Omental fat pad (tissue), 4 donors: ENCODE data around the gene CLMP. TPM values are rescaled to one million over a fixed set of nuclear protein-coding genes. Genes with fewer than 3 reads are reported as not detected.
A peak's percentile ranks its signal among the peaks of the same experiment; 100 is the strongest.

Source experiments
- ATAC-seq: fragments of 150-250 bp; one replicate; pipeline ENCODE4 v1.9.1; 2016; ENCODE audit warnings: mild to moderate bottlenecking, moderate library complexity; ENCODE audit not compliant: low FRiP score
- DNase-seq: peaks from one replicate; pipeline ENCODE4 v3.0.0-alpha.2; 2019; ENCODE audit warnings: low spot score
- CTCF ChIP-seq, 3 donors: fragments of 450-650 bp; IDR thresholded peaks; one replicate each; pipeline ENCODE4 v1.5.1; 2016 to 2017; ENCODE audit warnings: antibody characterized with exemption in 3 of 3, mild to moderate bottlenecking in 3 of 3, moderate library complexity in 2 of 3
- total RNA-seq, 4 donors: library from RNA; depleted of rRNA; stranded (reverse); fragments of >200 nt; gene quantifications; one replicate each; pipeline ENCODE4 v1.1.0, GENCODE V29; 2016

CLMP gene
- total RNA-seq, 4 donors from 2014 or later = 89.7 to 182 (median 157) TPM

DNA sequence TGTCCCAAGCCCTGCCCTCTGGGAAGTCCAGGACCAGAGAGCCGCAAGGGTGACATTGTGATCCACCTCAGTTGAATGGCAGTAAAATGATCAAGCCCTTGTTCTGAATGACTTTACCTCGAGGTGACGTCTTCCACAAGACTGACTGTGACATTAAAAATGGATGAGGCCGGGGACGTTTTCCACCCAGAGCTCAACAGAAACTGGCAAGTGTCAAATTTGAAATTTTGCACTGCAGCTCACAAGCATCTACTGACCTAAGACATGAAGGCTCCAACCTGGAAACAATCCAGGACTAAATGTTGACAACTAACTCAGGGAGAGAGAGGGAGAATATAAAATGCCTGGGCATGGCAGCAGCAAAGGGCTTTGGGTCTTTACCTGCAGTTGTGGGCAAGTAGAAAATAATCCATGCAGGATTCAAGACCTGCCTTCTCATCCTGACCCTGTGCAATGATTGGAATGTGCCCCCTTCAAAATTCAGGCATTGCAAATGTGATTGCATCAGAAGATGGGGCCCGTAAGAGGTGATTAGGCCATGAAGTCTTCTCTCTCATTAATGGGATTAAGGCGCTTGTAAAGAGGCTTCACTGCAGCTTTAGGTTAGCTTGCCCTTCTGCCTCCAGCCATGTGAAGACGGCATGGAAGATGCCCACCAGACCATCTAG lies 33.6 kb upstream of the CLMP start:
- no peak for TF ChIP-seq CTCF (IDR thresholded peaks at IDR 0.05)
- DNase-seq (no peak), ATAC-seq (no peak)

GRCh38 chr11:123227763-123228495 lies 32.9 kb upstream of the CLMP start:
- TF ChIP-seq CTCF (IDR thresholded peaks at IDR 0.05) = no peak
- ATAC-seq = no peak
- no peak for DNase-seq

DNA sequence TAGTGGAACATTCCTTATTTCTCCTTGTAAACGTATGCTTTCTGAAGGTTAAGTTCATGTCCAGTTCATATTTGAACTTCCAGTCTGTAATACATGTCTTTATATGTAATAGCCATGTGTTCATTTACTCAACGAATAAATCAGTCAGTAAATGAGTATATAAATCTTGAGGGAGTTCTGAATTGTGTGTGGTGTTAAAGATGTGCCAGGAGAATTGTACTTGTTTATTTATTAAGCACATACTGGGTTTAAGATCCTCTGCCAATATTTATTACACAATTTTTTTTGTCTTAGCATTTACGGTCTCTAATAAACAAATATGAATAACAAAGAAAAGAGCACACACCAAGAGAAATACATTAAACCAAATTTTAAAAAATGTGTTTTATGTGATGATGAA lies 26.5 kb upstream of the CLMP start:
- ATAC-seq (no peak), DNase-seq (no peak)
- no peak for TF ChIP-seq CTCF (IDR thresholded peaks at IDR 0.05)

GRCh38 chr11:123221096-123221561 lies 26.1 kb upstream of the CLMP start:
- ATAC-seq (peak; percentile 32), DNase-seq (no peak)
- TF ChIP-seq CTCF (IDR thresholded peaks at IDR 0.05) = no peak

DNA sequence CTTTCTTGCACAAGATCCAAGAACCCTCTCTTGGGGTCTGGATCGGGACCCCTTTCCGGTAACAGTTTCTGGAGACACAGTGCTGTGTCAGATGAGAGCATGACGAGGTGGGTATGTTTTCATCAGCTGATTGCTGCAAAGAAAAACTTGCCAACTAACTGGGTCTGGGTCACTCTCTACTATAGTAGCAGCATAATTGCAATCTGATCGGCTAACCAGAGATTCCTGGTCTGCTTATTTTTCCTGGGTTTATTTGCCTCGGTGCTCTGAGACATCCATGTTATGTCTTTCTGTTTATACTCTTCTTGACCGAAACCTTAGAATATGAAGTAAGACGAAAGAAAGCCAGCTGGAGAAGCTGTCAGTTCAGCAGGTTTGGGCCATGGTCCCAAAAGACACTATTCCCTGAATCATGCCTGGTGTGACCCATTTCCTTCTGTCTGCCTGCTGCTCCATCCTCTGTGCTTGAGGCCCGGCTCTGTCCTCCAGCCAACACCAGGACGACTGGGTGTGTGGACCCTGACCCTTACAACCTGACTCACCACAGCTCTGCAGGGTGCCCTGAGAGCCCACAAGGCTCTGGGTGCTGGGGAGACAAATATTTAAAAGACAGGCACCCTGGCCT lies 24.1 kb upstream of the CLMP start:
- no peak for ATAC-seq
- DNase-seq = no peak
- TF ChIP-seq CTCF (IDR thresholded peaks at IDR 0.05) = no peak

GRCh38 chr11:123218451-123218850 lies 23.4 kb upstream of the CLMP start:
- DNase-seq = no peak
- no peak for ATAC-seq
- TF ChIP-seq CTCF (IDR thresholded peaks at IDR 0.05) = no peak
